ENCODE measurements around the gene RLBP1. TPM values are rescaled to one million over a fixed set of nuclear protein-coding genes. Genes with fewer than 3 reads are reported as not detected.

Gene RLBP1
- total and polyA plus RNA-seq, 2 donors (not counting 3 experiments of a cell fraction or from before 2014, with no cell fraction given), result not detected

GRCh38 chr15:89218531-89218930 lies 2.8 kb downstream of the RLBP1 start:
- Histone ChIP-seq H4K20me1 (replicated peaks; ENCODE audit: control insufficient read depth, extremely low read depth, insufficient read depth, low read length) (no peaks in the 10 kb centered on the region), H3K9me3 (replicated peaks; ENCODE audit: control insufficient read depth, insufficient read depth, low read length) (no peaks in the 10 kb centered on the region), H3K79me2 (ENCODE audit: control insufficient read depth, insufficient read depth, low read length) (no peaks in the 10 kb centered on the region), H3K4me2 (ENCODE audit: insufficient read depth, low read length) (no peak overlapping the region), H3K27ac (ENCODE audit: insufficient read depth, low read depth, low read length) (no peak overlapping the region), H3K9me1 (replicated peaks; ENCODE audit: control insufficient read depth, extremely low read depth, insufficient read depth, low read length) (no peaks in the 10 kb centered on the region), H3K4me3 (replicated peaks in 1 of 3; ENCODE audit: insufficient read depth in 1 of 3, low read depth in 1 of 3, low read length in 3 of 3) (no peak overlapping the region), H3K36me3 (ENCODE audit: control insufficient read depth in 2 of 2, extremely low read depth in 1 of 2, insufficient read depth in 2 of 2, low read length in 2 of 2) (no peaks in the 10 kb centered on the region), H3K9ac (replicated peaks; ENCODE audit: extremely low read depth, insufficient read depth, low read length) (no peak overlapping the region), H3K4me1 (ENCODE audit: control insufficient read depth, extremely low read depth, insufficient read depth, low read length) (no peaks in the 10 kb centered on the region), H2AFZ (ENCODE audit: low read depth, low read length) (no peak overlapping the region), H3K27me3 (ENCODE audit: control insufficient read depth in 2 of 2, insufficient read depth in 2 of 2, low read length in 2 of 2) (peaks cover 5 to 6% of the 10 kb centered on the region in 2 experiments)
- dilution Hi-C loops (cut with MboI; ENCODE audit: extremely low pct_ligation_motif_present, low sequenced_read_pairs) (no loop called here), intact Hi-C loops (cut with micrococcal nuclease) (no loop called here)
- TF ChIP-seq MYC (IDR thresholded peaks at IDR 0.05; ENCODE audit: low read depth, low read length), result no peak
- no peak for TF ChIP-seq FOS (IDR thresholded peaks at IDR 0.05; ENCODE audit: borderline replicate concordance, insufficient read depth, low read length)
- TF ChIP-seq GATA2 (IDR thresholded peaks at IDR 0.05; ENCODE audit: insufficient read depth, insufficient read length, low read depth, low read length), result no peak
- no peak for TF ChIP-seq POLR2AphosphoS5 (IDR thresholded peaks at IDR 0.05; ENCODE audit: insufficient read depth, low read depth, low read length)
- TF ChIP-seq MAX (IDR thresholded peaks at IDR 0.05; ENCODE audit: insufficient read depth, insufficient read length), result no peak
- TF ChIP-seq CTCF (IDR thresholded peaks at IDR 0.05; ENCODE audit: extremely low read depth in 1 of 2, insufficient read depth in 1 of 2, low read depth in 1 of 2, low read length in 2 of 2), result no peak
- no peak for TF ChIP-seq EZH2 (IDR thresholded peaks at IDR 0.05; ENCODE audit: borderline replicate concordance, low read depth, low read length, severe bottlenecking)
- no peak for TF ChIP-seq JUN (IDR thresholded peaks at IDR 0.05; ENCODE audit: borderline replicate concordance, insufficient read depth, insufficient read length, low read depth)
- no peak for TF ChIP-seq POLR2A (IDR thresholded peaks at IDR 0.05; ENCODE audit: low read depth, low read length)
- DNase-seq (ENCODE audit: low read depth, low spot score) (no peak), FAIRE-seq (no peak)
- ChIA-PET CTCF (interaction anchor here (3.2 kb wide), 1 partner anchor 12 kb away, joined by 28 read pairs; no protein-coding TSS in a partner anchor), POLR2A (no interaction called here)
- no TSS peak for BruUV-seq (replicated peaks)
